HL-60 (cell line): Measurements from ENCODE around the gene GMEB2.

Source experiments
- DNase-seq, 2 experiments: peaks; one replicate each; pipeline ENCODE4 v3.0.0-alpha.2; 2010 to 2020; ENCODE audit warnings: low read depth in 1 of 2, low spot score in 1 of 2
- H3K27ac ChIP-seq: fragments of 250-450 bp; sonication (Bioruptor Pico); replicated peaks from 2 replicates; pipeline ENCODE4 v1.5.1; 2020; ENCODE audit warnings: mild to moderate bottlenecking, moderate library complexity
- H3K27me3 ChIP-seq: fragments of 250-450 bp; sonication (Bioruptor Pico); 2 replicates; pipeline ENCODE4 v1.5.1; 2021; ENCODE audit warnings: mild to moderate bottlenecking, moderate library complexity; ENCODE audit not compliant: insufficient read depth, poor library complexity, severe bottlenecking
- H3K4me3 ChIP-seq: replicated peaks from 2 replicates; pipeline ENCODE4 v1.5.1; 2011; ENCODE audit warnings: mild to moderate bottlenecking, control low read depth, low read length; ENCODE audit not compliant: insufficient read depth
- GABPA ChIP-seq: IDR thresholded peaks from 2 replicates; pipeline ENCODE4 v1.6.1; 2012; ENCODE audit warnings: low read depth
- POLR2AphosphoS5 ChIP-seq: IDR thresholded peaks from 2 replicates; pipeline ENCODE4 v1.6.1; 2012; ENCODE audit warnings: low read depth
- SPI1 ChIP-seq: IDR thresholded peaks from 2 replicates; pipeline ENCODE4 v1.6.1; 2012; ENCODE audit warnings: low read depth, mild to moderate bottlenecking, borderline replicate concordance
- TF ChIP-seq, protein P1 (sequence below): IDR thresholded peaks from one replicate; pipeline ENCODE4 v1.5.1; 2011; ENCODE audit warnings: low read length, control low read depth, inconsistent platforms; ENCODE audit not compliant: insufficient read depth
- TF ChIP-seq, protein P2 (sequence below): IDR thresholded peaks from 2 replicates; pipeline ENCODE4 v1.6.1; 2012; ENCODE audit warnings: low read depth; ENCODE audit not compliant: insufficient replicate concordance

GMEB2 gene

DNA sequence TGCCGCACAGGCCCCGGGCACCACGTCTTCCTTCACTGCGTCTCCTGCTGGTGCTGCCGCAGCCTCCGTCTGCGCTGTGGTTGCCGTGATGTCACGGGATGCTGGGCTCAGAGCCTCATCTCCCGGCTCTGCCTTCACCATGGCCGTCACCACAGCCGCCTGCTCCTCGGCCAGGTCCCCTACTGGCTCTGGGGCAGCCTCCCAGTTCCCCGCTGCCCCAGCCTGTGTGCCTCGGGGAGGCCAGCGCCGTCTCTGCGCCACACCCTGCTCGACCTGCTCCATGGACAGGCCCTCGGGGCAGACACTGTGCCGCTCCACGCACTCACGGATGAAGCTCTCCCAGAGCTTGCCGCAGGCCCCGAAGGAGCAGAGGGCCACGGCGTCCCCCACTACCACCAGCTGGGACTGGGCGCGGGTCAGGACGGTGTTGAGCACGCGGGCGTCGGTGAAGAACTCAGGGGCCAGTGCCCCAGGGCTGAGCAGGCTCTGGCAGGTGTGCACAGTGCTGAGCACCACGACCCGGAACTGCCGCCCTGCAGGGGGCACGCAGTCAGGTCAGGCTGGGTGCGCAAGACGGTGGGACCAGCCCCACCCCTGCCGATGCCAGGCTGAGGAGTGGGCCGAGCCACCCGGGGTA lies 61.1 kb downstream of the GMEB2 start:
- Histone ChIP-seq H3K27me3 (peaks cover 28% of the 10 kb centered on the region), H3K4me3 (no peak overlapping the region), H3K27ac (no peak overlapping the region)
- TF ChIP-seq POLR2AphosphoS5 = no peak
- TF ChIP-seq SPI1 = no peak
- TF ChIP-seq, protein P1, sequence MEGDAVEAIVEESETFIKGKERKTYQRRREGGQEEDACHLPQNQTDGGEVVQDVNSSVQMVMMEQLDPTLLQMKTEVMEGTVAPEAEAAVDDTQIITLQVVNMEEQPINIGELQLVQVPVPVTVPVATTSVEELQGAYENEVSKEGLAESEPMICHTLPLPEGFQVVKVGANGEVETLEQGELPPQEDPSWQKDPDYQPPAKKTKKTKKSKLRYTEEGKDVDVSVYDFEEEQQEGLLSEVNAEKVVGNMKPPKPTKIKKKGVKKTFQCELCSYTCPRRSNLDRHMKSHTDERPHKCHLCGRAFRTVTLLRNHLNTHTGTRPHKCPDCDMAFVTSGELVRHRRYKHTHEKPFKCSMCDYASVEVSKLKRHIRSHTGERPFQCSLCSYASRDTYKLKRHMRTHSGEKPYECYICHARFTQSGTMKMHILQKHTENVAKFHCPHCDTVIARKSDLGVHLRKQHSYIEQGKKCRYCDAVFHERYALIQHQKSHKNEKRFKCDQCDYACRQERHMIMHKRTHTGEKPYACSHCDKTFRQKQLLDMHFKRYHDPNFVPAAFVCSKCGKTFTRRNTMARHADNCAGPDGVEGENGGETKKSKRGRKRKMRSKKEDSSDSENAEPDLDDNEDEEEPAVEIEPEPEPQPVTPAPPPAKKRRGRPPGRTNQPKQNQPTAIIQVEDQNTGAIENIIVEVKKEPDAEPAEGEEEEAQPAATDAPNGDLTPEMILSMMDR = no peak
- TF ChIP-seq GABPA = no peak
- TF ChIP-seq, protein P2, sequence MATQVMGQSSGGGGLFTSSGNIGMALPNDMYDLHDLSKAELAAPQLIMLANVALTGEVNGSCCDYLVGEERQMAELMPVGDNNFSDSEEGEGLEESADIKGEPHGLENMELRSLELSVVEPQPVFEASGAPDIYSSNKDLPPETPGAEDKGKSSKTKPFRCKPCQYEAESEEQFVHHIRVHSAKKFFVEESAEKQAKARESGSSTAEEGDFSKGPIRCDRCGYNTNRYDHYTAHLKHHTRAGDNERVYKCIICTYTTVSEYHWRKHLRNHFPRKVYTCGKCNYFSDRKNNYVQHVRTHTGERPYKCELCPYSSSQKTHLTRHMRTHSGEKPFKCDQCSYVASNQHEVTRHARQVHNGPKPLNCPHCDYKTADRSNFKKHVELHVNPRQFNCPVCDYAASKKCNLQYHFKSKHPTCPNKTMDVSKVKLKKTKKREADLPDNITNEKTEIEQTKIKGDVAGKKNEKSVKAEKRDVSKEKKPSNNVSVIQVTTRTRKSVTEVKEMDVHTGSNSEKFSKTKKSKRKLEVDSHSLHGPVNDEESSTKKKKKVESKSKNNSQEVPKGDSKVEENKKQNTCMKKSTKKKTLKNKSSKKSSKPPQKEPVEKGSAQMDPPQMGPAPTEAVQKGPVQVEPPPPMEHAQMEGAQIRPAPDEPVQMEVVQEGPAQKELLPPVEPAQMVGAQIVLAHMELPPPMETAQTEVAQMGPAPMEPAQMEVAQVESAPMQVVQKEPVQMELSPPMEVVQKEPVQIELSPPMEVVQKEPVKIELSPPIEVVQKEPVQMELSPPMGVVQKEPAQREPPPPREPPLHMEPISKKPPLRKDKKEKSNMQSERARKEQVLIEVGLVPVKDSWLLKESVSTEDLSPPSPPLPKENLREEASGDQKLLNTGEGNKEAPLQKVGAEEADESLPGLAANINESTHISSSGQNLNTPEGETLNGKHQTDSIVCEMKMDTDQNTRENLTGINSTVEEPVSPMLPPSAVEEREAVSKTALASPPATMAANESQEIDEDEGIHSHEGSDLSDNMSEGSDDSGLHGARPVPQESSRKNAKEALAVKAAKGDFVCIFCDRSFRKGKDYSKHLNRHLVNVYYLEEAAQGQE = no peak
- DNase-seq = no peak

DNA sequence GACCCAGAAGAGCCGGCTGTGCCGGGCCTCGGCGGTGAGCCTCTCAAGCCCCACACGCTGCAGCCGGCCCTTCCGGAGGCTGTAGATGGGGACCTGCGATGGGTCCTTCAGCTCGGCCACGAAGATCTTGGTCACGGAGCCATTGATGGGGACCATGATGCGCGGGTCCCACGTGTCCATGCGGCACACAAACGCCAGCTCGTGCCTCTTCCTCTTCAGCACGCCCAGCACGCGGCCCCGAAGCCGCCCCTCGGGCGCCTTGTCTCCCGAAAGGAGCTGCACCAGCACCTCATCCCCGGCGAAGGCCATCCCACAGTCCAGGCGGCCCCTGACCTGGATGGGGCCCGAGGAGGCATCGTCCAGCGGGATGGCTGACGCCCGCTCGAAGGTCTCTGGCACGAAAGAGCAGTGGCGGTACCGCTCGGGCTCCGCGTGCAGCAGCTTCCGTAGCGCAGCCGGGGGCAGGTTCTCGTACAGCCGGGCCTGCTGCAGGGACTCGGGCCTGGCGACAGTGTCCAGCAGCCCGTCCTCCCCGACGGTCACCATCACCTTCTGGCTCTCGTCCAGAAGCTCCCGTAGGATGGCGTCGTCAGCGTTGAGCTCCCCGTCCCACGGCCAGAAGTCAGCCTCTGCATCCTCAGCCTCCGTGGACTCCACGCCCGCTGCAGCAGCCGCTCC lies 61.7 kb downstream of the GMEB2 start:
- Histone ChIP-seq H3K27ac (no peak overlapping the region), H3K4me3 (no peak overlapping the region), H3K27me3 (peaks cover 23% of the 10 kb centered on the region)
- no peak for TF ChIP-seq SPI1
- TF ChIP-seq, protein P1 = no peak
- DNase-seq = no peak

DNA sequence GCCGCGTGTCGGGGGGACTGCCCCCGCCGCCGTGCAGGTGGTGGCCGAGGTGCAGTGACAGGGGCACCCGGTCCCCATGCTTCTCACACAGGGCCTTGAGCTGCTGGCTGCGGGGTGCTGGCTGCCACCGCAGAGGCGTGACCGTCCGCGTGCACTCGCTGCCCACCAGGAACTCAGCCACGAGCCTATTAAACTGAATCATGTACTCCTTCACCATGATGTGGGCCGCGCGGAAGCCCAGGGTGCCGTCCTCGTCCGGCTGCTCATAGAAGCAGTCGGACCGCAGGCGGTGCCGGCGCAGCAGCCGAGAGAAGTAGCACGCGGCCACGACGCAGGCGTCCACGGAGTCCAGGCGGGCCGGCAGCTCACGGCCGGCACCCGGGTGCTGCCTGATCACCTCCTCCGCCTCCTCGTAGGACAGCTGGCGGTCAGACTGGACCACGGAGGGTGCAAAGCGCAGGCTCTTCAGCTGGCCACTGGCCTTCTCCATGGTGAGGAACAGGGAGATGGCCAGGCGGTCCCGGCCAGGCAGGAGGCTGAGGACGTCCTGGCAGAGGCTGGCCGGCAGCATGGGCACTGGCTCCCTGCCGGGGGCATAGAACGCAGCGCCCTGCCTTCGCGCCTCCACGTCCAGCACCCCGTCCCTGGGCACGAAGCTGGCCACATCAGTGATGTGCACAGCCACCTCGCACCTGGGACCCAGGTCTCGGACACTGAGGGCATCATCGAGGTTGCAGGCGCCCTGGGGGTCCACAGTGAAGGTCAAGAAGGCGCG lies 62.7 kb downstream of the GMEB2 start:
- peaks cover 14% of the 10 kb centered on the region for H3K27me3 ChIP-seq
- DNase-seq = no peak
- H3K27ac ChIP-seq = no peak overlapping the region
- H3K4me3 ChIP-seq = no peak overlapping the region
- TF ChIP-seq POLR2AphosphoS5 (no peak), GABPA (no peak), SPI1 (no peak)
- TF ChIP-seq, protein P2 = no peak
- TF ChIP-seq, protein P1 = no peak
